Transverse colon (tissue), 3 donors: ENCODE measurements around the gene PRTFDC1.

Experiments used
- EP300 ChIP-seq: sonication (generic); formaldehyde crosslinking; IDR thresholded peaks from one replicate; pipeline ENCODE4 v1.6.1; 2017; ENCODE audit warnings: antibody characterized with exemption, low read depth
- TF ChIP-seq, protein P1 (sequence below), 5 experiments: fragments of 200-600 bp in 3 of 5; fragments of 450-650 bp in 2 of 5; sonication (generic) in 3 of 5; IDR thresholded peaks; 1 replicate in 2 of 5; 2 replicates in 3 of 5; pipeline ENCODE4 v1.5.1; 2016 to 2017; ENCODE audit warnings: antibody characterized with exemption in 5 of 5, inconsistent platforms in 3 of 5, mild to moderate bottlenecking in 2 of 5, moderate library complexity in 1 of 5

DNA sequence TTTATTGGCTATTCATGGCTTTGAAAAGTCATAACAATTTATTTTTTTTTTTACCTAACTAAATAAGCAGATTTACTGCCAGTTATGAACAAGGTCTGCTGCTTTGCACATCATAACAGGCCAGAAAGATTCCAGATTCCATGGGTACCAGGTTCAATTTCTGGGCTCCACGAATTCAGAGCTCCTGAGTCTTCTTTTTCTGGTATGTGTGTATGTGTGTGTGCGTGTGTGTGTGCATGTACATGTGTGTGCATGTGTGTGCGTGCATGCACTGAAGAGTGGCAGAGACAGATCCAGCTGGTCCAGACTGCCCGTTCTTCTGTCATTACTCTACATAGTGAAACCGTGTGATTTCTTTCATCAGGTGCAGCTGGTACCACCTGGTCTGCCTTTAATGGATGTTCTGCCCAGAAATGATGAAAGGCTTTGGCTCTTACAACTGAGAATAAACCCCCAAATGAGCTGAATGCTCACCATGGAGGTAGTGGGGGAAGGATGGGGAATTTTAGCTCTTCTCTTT lies 14.6 kb upstream of the PRTFDC1 start:
- TF ChIP-seq EP300, result no peak
- TF ChIP-seq, protein P1, sequence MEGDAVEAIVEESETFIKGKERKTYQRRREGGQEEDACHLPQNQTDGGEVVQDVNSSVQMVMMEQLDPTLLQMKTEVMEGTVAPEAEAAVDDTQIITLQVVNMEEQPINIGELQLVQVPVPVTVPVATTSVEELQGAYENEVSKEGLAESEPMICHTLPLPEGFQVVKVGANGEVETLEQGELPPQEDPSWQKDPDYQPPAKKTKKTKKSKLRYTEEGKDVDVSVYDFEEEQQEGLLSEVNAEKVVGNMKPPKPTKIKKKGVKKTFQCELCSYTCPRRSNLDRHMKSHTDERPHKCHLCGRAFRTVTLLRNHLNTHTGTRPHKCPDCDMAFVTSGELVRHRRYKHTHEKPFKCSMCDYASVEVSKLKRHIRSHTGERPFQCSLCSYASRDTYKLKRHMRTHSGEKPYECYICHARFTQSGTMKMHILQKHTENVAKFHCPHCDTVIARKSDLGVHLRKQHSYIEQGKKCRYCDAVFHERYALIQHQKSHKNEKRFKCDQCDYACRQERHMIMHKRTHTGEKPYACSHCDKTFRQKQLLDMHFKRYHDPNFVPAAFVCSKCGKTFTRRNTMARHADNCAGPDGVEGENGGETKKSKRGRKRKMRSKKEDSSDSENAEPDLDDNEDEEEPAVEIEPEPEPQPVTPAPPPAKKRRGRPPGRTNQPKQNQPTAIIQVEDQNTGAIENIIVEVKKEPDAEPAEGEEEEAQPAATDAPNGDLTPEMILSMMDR (IDR thresholded peaks at IDR 0.05), result no peak
